Measurements from ENCODE around the gene GLIS1.

DNA sequence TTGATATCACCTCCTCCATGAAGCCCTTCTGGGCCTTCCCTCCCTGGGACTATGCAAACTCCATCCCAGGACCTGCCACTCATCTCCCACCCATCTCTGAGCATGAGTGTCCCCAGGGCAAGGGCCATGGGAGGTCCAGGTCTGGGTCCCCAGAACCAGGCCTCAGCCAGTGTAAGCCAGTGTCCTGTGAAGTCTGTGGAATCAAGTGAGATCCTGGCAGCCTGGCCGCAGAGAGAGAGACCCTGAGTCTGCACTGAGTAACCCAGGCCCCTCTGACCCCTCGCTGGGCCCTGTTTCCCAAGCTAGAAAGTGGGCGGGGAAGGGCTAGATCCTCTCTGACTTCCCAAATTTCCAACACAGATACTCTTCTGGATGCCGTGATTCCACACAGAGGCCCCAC lies 147.0 kb downstream of the GLIS1 start:
- TF ChIP-seq, protein P1, sequence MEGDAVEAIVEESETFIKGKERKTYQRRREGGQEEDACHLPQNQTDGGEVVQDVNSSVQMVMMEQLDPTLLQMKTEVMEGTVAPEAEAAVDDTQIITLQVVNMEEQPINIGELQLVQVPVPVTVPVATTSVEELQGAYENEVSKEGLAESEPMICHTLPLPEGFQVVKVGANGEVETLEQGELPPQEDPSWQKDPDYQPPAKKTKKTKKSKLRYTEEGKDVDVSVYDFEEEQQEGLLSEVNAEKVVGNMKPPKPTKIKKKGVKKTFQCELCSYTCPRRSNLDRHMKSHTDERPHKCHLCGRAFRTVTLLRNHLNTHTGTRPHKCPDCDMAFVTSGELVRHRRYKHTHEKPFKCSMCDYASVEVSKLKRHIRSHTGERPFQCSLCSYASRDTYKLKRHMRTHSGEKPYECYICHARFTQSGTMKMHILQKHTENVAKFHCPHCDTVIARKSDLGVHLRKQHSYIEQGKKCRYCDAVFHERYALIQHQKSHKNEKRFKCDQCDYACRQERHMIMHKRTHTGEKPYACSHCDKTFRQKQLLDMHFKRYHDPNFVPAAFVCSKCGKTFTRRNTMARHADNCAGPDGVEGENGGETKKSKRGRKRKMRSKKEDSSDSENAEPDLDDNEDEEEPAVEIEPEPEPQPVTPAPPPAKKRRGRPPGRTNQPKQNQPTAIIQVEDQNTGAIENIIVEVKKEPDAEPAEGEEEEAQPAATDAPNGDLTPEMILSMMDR (conservative IDR thresholded peaks at IDR 0.05; ENCODE audit: low read depth, low read length) = no peak
- no peak for TF ChIP-seq EZH2 (IDR thresholded peaks at IDR 0.05; ENCODE audit: borderline replicate concordance, low read depth, low read length, poor library complexity, severe bottlenecking)

Measured in A673 (cell line).